HG03175 (cell line): ENCODE data around the gene BTBD17.

ENCODE experiments used
- ATAC-seq: cut with Tn5 transposase; IDR thresholded peaks from one replicate; pipeline ENCODE4 v1.9.1; 2021; ENCODE audit warnings: mild to moderate bottlenecking, moderate library complexity; ENCODE audit not compliant: unreplicated experiment

Gene BTBD17

DNA sequence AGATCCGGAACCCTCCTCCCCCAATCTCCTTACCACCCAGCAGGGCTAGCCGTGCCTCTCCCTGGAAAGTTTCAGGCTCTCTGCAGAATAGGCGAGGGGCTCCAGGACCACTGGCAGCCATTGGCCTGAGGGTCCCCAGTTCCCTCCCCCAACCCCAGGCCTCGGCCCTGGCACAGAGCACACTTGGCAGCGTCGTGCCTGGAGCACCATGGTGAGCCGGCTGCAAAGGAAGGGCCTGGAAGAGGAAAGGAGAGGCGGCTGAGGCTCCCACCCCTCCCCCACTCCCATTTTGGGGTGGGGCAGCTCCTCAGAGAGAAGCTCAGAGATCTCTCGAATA, 369 bp upstream of the BTBD17 start:
- no peak for ATAC-seq

DNA sequence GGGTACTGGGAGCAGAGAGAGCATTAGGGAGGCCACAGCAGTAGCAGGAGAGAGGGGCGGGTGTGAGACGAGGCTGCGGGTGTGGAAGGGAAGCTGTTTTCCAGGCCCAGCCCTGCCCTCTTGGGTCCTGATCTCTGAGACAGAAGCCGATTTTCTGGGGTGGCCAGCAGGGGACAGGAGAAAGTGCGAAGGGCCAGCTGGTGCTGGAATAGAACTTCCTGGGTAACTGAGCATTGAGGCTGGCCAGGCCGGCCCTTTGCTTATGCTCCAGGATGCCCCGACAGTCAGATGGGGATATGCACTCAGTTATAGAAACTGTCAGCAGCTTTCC, 804 bp downstream of the BTBD17 start:
- no peak for ATAC-seq

DNA sequence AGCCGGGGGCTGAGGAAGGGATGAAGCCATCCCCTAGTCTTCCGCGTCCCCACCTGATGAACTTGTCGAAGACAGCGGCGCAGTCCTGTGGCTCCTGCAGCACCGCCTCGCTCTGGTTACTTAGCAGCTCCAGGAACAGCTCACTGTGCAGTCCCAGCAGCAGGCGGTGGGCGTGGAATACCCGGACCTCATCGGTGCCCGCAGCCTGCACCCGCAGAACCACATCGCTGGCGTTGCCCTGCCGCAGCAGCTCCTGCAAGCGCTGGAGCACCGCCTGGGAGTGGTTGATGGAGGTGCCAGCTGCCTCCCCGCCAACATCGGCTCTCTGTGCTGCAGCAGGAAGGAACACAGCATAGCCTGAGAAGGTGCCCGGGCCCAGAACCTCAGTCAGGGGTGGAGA, 1.8 kb downstream of the BTBD17 start:
- no peak for ATAC-seq

DNA sequence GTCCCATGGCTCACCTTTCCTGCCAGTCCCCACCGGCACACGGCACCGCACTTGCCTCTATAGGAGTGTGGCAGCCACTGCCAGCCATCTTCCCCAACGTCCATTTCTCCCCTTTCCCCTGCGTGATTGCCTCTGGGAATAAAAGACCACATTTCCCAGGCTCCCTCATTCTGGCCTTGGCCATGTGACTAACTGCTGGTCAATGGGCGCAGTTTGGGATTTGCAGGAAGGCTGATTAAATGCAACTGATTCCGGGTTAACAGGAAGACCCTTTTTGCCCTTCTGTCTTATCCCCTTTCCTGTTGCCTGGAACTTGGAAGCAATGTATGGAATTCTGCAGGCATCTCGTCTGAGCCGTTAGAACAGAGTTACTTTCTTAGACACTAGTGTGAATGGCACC, 3.0 kb downstream of the BTBD17 start:
- no peak for ATAC-seq

DNA sequence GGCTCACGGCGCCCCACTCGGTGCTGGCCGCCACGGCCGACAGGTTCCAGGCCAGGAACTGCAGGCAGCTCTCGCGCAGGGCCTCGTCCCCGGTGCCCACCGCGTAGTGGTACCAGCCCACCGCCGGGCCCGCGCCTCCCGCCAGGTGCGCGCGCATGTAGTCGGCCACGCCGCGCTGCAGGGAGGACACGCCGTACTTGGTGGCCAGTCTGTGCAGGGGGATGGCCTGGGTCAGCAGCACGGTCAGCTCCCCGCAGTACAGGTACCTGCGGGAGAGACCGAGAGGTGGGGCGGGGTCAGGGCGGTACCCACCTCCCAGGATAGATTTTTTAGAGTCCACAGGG, 4.2 kb downstream of the BTBD17 start:
- no peak for ATAC-seq

DNA sequence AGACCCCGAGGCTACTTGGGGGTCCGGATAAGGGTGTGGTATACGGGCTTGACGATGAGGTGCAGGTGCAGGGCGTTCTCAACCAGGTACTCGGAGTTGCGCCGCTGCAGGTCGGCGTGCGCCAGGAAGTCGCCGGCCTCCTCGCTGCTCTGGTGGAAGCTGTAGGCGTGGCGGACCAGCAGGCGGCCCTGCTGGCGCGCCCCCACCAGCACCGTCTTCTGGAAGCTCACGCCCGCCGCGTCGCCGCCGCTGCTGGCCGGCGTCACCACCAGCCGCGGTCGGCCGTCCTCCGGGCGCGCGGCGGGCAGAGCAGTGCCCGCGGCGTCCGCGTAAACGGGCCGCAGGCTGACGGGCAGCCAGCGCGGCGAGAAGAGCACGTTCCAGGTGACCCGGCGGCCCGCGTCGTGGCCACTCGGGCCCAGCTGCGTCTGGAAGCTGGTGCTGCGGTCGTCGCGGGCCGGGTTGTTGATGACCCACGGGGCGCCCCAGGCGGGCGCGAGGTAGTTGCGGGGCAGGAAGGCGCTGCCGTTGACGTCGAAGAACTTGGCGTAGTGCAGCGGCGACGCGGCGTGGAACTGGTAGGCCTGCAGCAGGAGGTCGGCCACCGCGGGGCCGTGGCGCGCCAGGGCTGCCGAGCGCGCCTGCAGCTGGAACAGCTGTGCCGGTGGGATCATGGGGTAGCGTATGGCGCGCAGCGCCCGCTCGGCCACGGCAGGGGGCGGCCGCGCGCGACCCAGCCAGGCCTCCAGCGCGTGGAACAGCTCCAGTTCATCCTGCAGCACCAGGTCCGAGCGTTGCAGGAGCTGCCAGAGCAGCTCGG, 4.8 kb downstream of the BTBD17 start:
- ATAC-seq, result no peak

DNA sequence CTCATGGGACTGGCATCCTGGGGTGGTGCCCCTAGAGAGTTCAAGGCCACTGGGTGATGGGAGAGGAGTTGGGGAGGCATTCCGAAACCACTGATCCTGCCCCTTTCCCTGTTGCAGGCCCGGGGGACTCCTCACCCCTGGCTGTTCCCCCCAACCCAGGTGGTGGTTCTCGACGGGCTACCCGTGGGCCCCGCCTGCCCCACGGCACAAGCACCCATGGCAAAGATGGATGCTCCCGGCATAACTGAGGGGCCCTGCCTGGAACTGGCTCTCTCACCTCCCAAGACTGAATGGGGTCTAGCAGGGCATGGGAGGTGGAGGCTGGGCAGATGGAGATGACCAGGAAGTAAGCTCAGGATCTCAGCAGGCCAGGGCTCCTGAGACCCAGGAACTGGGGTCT, 6.6 kb downstream of the BTBD17 start:
- no peak for ATAC-seq

DNA sequence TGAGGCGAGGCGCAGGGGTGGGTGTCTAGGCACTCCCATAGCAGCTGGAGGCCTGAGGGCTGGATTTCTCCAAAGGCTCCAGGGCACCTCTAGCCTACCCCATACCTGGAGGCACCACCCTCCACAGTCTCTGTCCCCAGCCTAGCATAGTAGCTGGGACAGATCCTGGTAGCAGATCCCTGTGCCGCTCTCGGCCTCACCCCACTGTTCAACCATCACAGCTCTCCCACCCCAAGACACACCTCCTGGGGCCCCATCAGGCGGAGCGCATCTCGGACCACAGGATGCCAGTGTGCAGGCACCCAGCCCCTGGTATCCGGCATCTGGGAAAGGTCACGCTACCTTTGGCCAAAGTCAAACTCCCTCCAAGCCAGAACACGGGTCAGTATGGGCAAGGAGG, 7.1 kb downstream of the BTBD17 start:
- ATAC-seq, result no peak

DNA sequence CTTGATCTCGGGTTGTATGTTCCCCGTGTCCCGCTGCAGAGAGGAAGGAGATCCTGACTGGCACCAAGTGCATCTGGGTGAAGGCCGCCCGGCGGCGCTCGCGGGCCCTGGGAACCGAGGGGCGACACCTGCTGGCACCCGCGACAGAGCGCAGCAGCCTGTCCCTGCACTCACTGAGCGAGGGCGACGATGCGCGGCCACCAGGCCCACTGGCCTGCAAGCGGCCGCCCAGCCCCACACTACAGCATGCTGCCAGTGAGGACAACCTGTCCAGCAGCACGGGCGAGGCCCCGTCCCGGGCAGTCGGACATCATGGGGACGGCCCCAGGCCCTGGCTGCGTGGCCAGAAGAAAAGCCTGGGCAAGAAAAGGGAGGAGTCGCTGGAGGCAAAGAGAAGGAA, 7.5 kb downstream of the BTBD17 start:
- ATAC-seq, result no peak

DNA sequence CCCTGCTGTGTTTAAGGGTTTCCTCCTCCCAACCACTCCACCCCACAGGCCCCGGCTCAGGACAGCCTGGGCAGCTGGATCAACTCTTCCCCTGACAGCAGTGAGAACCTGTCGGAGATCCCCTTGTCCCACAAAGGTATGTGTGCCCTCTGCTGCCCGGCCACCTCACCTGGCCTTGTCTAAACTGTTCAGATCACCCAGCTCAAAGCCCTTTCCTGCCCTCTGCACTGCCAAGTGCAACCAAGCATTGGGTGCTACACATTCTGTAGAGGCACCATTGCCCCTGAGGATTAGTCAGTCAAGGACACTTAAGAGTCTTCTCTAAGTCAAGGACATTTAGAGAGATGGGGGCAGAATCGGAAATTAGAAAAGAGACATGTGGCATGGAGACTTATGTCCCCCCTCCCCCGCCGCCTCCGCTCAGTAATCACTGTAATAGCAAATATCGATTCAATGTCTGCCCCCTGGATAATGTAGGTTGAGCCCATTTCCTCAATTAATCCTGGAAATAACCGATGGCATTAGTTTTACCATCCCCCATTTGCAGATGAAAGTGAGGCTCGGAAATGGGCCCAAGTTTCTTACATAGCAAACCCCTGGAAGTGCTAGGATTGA, 8.1 kb downstream of the BTBD17 start:
- ATAC-seq, result no peak

DNA sequence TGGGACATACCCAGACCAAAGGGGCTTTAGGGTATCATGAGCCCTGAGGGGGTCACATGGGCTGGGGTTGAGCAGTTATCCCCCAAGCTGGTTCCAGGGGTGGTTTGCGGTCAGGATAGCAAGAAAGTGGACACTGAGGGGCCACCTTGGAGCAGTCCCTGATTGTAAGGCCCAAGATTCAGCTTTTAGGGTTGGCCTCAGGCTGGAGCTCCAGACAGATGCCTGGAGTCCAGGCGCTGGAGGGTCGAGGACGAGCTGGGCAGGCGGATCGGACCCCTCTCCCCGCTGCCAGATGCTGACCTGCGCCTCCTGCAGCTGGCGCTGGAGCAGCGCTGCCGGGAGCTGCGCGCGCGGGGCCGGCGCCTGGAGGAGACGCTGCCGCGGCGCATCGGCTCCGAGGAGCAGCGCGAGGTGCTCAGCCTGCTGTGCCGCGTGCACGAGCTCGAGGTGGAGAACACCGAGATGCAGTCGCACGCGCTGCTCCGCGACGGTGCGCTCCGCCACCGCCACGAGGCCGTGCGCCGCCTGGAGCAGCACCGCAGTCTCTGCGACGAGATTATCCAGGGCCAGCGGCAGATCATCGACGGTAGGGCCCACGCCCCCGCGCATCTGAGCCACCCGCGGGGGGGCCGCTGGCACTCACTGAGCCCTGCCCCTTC, 10.0 kb downstream of the BTBD17 start:
- no peak for ATAC-seq

DNA sequence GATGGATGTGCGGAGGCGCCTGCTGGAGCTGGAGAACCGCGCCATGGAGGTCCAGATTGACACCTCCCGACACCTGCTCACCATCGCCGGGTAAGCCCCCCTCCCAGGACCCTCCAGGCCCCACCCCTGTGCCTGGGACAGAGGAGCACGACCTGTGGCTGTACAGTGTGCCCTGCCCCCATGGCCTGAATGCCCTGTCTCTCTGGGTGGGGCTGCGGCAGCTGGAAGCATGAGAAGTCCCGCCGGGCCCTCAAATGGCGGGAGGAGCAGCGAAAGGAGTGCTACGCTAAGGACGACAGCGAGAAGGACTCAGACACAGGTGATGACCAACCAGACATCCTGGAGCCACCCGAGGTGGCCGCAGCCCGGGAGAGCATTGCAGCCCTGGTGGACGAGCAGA, 11.2 kb downstream of the BTBD17 start:
- ATAC-seq, result no peak

DNA sequence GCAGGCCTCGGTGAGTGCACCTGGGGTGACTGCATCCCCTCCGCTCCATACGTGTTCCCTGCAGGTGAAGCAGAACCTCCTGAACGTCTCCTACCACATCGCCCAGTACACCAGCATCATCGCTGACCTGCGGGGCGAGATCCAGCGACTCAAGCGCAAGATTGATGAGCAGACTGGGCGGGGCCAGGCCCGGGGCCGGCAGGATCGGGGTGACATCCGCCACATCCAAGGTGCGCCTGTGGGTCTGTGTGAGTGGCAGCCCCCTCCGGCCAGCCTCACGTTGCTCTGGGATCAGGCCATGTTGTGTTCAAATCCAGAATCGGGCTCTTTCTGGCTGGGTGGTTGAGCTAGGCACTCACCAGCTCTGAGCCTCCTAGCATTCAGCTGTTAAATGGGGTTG, 12.5 kb downstream of the BTBD17 start:
- no peak for ATAC-seq

DNA sequence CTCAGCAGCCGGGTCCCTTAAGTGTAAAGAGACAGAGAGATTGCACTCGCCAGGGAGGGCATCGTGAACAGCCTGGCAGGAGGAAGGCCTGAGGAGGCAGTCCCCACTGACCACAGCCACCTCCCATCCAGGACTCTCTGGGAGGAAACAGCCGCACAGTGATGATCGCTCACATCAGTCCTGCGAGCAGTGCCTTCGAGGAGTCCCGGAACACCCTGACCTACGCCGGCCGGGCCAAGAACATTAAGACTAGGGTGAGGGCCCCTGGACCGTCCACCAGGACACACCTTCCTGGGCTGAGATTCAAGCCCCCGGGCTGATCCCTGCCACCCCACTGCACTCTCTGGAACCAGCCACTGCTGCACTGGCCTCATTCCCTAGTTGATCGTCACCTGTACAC, 14.0 kb downstream of the BTBD17 start:
- ATAC-seq, result no peak

DNA sequence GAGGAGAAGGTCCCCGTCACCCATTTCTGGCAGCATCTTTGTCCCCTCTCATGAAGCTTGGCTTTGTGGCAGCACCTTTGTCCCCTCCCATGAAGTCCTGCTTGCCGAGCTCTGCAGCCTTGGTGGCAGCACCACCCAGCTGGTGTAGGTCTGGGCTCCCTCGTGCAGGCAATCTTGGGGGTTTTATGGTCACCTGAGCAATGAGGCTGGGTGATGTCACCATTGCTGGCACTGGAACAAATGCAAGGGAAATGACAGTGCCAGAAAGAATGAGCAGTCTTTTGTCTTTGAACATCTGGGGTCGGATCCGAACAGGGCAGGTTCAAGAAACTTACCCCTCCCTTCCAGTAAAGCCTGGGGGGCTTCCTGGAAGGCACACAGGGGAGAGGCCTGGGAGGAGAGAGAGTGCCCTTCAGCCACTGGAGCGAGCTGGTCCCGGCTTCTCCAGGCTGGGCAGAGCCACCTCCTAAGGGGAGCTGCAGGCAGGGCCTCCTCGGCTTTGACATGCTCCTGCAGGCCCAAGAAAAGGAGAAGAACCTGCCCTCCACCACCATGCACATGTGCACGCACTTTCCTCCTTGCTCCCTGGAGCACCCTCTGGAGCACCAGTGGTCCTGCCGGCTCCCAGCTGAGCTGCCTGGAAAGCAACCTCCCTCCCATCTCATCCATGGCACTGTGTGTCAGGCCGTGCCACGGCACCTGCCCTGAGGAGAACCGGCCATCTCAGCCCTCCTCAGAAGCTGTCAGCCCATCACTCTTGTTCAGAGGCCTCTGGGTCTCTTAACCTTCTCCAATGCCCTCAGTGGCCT, 16.0 kb downstream of the BTBD17 start:
- ATAC-seq, result no peak

DNA sequence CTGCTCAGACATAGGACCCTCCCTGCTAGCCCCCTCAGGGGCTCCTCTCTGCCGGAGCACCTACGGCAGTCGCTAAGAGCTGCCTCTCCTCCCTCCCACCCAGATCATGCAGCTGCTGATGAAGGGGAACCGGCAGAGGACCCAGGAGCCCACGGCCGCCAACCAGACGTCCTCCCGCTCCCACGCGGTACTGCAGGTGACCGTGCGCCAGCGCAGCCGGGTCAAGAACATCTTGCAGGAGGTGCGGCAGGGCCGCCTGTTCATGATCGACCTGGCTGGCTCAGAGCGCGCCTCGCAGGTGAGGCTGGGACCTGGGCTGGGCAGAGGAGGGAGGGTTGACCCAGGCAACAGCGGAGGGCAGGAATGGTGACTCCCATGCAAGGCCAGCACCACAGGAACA, 17.0 kb downstream of the BTBD17 start:
- ATAC-seq, result no peak

DNA sequence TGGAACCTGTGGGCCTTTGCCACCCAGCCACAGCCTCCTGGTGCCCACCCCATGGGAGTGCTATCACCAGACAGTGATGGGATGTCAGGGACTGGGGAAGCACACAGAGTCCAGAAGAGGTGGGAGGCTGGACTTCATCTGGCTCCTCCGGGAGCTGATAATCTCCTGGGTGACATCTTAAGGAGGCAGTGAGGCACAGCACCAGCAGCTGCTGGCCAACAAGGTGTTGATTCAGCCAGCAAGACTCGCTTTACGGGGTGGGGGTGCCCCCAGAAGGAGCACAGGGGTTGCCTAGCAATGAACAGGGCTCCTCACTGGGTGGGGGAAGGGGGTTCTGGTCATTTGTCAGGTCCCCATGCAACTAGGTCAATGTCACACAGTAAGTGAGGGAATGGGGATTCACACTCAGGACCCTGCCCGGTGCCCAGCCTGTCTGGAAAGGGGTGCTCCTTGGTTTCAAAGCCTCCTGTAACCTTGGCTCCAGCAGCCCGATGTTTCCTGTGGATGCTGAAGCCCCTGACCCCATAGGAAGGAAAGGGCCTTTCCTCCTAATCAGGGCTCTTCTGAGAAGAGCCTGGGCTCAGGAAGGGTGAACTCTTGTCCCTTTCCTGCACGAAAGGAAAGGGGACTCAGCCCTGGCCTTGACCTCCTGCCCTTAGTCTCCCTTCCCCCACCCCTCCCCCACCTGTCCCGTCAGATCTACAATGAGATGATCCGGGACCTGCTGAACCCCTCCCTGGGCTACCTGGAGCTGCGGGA, 18.0 kb downstream of the BTBD17 start:
- no peak for ATAC-seq

DNA sequence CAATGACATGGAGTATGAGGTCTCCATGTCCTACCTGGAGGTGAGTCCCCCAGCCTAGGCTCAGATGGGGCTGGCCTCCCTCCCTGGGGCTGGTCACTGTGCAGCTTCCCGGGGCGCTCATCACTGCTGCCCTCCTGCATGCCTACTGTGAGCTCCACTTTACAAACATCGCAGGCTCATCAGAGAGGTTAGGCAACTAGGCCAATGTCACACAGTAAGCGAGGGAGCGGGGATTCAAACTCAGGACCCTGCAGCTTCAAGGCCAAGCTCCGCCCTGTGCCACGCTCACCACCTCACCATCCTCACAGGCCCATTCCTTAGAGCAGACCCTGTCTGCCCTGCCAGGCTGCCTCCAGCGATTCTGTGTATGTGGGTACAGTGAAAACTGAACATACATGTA, 18.5 kb downstream of the BTBD17 start:
- no peak for ATAC-seq

DNA sequence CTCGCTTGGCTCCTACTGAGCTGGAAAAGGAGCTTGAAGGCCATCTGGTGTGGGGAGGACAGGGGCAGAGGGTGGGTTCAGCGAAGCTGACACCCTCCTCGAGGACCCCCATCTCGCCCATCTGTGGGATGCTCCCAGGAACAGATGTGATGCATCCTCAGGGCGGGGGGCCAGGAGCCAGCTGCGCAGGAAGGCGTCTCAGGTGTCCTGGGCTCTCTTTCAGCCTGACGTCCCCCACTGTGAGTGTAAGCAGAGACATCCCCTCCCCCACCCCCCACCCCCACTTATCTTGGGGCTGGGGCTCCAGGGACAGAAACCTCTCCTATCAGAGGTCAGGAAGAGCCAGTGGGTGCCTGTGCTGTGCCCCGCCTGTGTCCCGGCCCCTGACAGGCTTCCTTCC, 19.4 kb downstream of the BTBD17 start:
- no peak for ATAC-seq

DNA sequence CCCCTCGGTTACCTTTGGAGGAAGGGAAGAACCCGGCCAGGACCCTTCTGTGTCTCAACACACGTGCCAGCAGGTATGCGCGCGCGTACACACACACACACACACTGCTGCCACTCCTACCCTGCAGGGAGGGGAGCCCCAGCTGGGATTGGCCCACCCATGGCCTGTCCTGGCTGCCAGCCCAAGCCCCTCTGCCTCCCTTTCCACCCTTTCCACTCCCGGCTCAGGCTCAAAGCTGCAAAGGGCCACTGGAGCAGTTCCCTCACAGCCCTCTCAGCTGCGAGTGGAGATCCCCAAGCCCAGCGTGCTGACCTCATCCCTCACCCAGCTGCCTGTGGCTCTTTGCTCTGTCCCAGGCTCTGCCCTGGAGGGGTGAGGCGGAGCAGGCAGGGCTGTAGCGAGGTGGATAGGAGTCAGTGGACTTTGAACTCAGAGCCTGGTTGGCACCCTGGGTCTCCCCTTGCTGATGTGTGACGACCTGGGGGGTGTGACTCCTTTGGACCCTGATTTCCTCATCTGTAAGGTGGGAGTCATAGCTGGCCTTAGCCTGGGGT, 21.1 kb downstream of the BTBD17 start:
- no peak for ATAC-seq
